GM23248 (cell line): ENCODE results near the gene ENTPD5.

Experiments
- EZH2 ChIP-seq: fragments of 200-600 bp; sonication (generic); IDR thresholded peaks from 2 replicates; pipeline ENCODE4 v1.6.1; 2018; ENCODE audit warnings: antibody characterized with exemption, mild to moderate bottlenecking; ENCODE audit not compliant: insufficient read depth, poor library complexity, severe bottlenecking
- EZH2phosphoT487 ChIP-seq: fragments of 200-600 bp; sonication (generic); IDR thresholded peaks from 2 replicates; pipeline ENCODE4 v1.6.1; 2018; ENCODE audit warnings: antibody characterized with exemption, moderate library complexity, mild to moderate bottlenecking, low read depth; ENCODE audit not compliant: insufficient read depth

GRCh38 chr14:73998726-73999125, 20.4 kb downstream of the ENTPD5 start:
- TF ChIP-seq EZH2 (no peak), EZH2phosphoT487 (no peak)
